Liver (tissue), 9 donors: ENCODE results near the gene RPP25L. TPM values are rescaled to one million over a fixed set of nuclear protein-coding genes. Genes with fewer than 3 reads are reported as not detected.

Experiments used
- DNase-seq: peaks from one replicate; pipeline ENCODE4 v3.0.0-alpha.2; 2017; ENCODE audit warnings: low spot score
- H3K27ac ChIP-seq, 2 donors: one replicate each; pipeline ENCODE4 v1.7.0; 2013; ENCODE audit warnings: inconsistent platforms in 2 of 2, low read length in 2 of 2, control low read depth in 1 of 2, low read depth in 1 of 2, mild to moderate bottlenecking in 1 of 2
- H3K27me3 ChIP-seq, 4 donors: one replicate each; pipeline versions ENCODE4 v1.6.1 to v1.7.0; 2013; ENCODE audit warnings: low read length in 3 of 4, inconsistent platforms in 1 of 4, mild to moderate bottlenecking in 1 of 4, moderate library complexity in 1 of 4; ENCODE audit not compliant: control insufficient read depth in 4 of 4, insufficient read depth in 4 of 4
- H3K36me3 ChIP-seq, 4 donors: one replicate each; pipeline versions ENCODE4 v1.6.1 to v1.7.0; 2013; ENCODE audit warnings: low read length in 3 of 4, mild to moderate bottlenecking in 3 of 4, low read depth in 1 of 4, moderate library complexity in 1 of 4; ENCODE audit not compliant: control insufficient read depth in 4 of 4, insufficient read depth in 3 of 4
- H3K4me1 ChIP-seq, 4 donors: one replicate each; pipeline versions ENCODE4 v1.6.1 to v1.7.0; 2013; ENCODE audit warnings: low read length in 3 of 4, mild to moderate bottlenecking in 3 of 4, moderate library complexity in 1 of 4; ENCODE audit not compliant: control insufficient read depth in 4 of 4, insufficient read depth in 4 of 4
- H3K4me3 ChIP-seq, 3 donors: one replicate each; pipeline versions ENCODE4 v1.6.1 to v1.7.0; 2013; ENCODE audit warnings: low read length in 3 of 3, control low read depth in 1 of 3, low read depth in 1 of 3, mild to moderate bottlenecking in 1 of 3
- H3K9ac ChIP-seq, 2 donors: one replicate each; pipeline ENCODE4 v1.7.0; 2013; ENCODE audit warnings: low read length in 2 of 2, mild to moderate bottlenecking in 2 of 2, moderate library complexity in 2 of 2, control low read depth in 1 of 2, low read depth in 1 of 2
- H3K9me3 ChIP-seq, 4 donors: one replicate each; pipeline versions ENCODE4 v1.6.1 to v1.7.0; 2013; ENCODE audit warnings: low read length in 3 of 4; ENCODE audit not compliant: control insufficient read depth in 4 of 4
- EGR1 ChIP-seq, 2 donors: IDR thresholded peaks; 2 replicates each; pipeline ENCODE4 v1.6.1; 2016 to 2018; ENCODE audit warnings: antibody characterized with exemption in 2 of 2, low read depth in 2 of 2
- FOXA1 ChIP-seq: IDR thresholded peaks from 2 replicates; pipeline ENCODE4 v1.6.1; 2016; ENCODE audit warnings: antibody characterized with exemption
- FOXA2 ChIP-seq: IDR thresholded peaks from 2 replicates; pipeline ENCODE4 v1.6.1; 2016; ENCODE audit warnings: antibody characterized with exemption
- GABPA ChIP-seq, 2 donors: IDR thresholded peaks in 1 of 2; conservative IDR thresholded peaks in 1 of 2; 2 replicates each; pipeline ENCODE4 v1.6.1; 2016; ENCODE audit warnings: antibody characterized with exemption in 2 of 2, mild to moderate bottlenecking in 1 of 2, moderate library complexity in 1 of 2
- HNF4A ChIP-seq, 2 donors: conservative IDR thresholded peaks; 2 replicates each; pipeline ENCODE4 v1.6.1; 2016; ENCODE audit warnings: antibody characterized with exemption in 2 of 2, mild to moderate bottlenecking in 2 of 2
- HNF4G ChIP-seq: IDR thresholded peaks from 2 replicates; pipeline ENCODE4 v1.6.1; 2016; ENCODE audit warnings: antibody characterized with exemption
- JUND ChIP-seq, 2 donors: IDR thresholded peaks; 2 replicates each; pipeline ENCODE4 v1.6.1; 2016; ENCODE audit warnings: antibody characterized with exemption in 2 of 2
- NR2F2 ChIP-seq: IDR thresholded peaks from 2 replicates; pipeline ENCODE4 v1.6.1; 2016; ENCODE audit warnings: antibody characterized with exemption
- RAD21 ChIP-seq, 2 donors: IDR thresholded peaks; 2 replicates each; pipeline ENCODE4 v1.6.1; 2016; ENCODE audit warnings: antibody characterized with exemption in 2 of 2, mild to moderate bottlenecking in 2 of 2
- RXRA ChIP-seq, 2 donors: IDR thresholded peaks; 2 replicates each; pipeline ENCODE4 v1.6.1; 2017 to 2018; ENCODE audit warnings: antibody characterized with exemption in 2 of 2, mild to moderate bottlenecking in 1 of 2
- SP1 ChIP-seq: IDR thresholded peaks from 2 replicates; pipeline ENCODE4 v1.6.1; 2018; ENCODE audit warnings: antibody characterized with exemption, mild to moderate bottlenecking
- TAF1 ChIP-seq: conservative IDR thresholded peaks from 2 replicates; pipeline ENCODE4 v1.6.1; 2016; ENCODE audit warnings: antibody characterized with exemption, mild to moderate bottlenecking
- YY1 ChIP-seq: IDR thresholded peaks from 2 replicates; pipeline ENCODE4 v1.6.1; 2016; ENCODE audit warnings: antibody characterized with exemption, mild to moderate bottlenecking
- polyA plus RNA-seq, 2 donors: library from polyadenylated mRNA; stranded (reverse) in 1 of 2; unstranded in 1 of 2; fragments of 200-250 nt in 1 of 2; fragments of >200 nt in 1 of 2; fragmentation: Nextera tagmentation in 1 of 2; extraction: Ambion mirVana in 1 of 2; gene quantifications; one replicate each; pipeline versions ENCODE4 v1.2.1 to v1.2.3, GENCODE V29; 2013 to 2015
- total RNA-seq, 2 donors: library from RNA; depleted of rRNA; stranded (reverse); fragments of >200 nt; gene quantifications; one replicate each; pipeline ENCODE4 v1.2.3, GENCODE V29; 2014
- TF ChIP-seq, protein P1 (sequence below): fragments of 150-350 bp; IDR thresholded peaks from 2 replicates; pipeline ENCODE4 v1.5.1; 2017; ENCODE audit warnings: improper control_type of control experiment, low read depth, low read length; ENCODE audit not compliant: missing input control
- TF ChIP-seq, protein P2 (sequence below): IDR thresholded peaks from 2 replicates; pipeline ENCODE4 v1.6.1; 2016; ENCODE audit warnings: antibody characterized with exemption
- TF ChIP-seq, protein P3 (sequence below): IDR thresholded peaks from 2 replicates; pipeline ENCODE4 v1.6.1; 2016; ENCODE audit warnings: antibody characterized with exemption
- TF ChIP-seq, protein P4 (sequence below): IDR thresholded peaks from 2 replicates; pipeline ENCODE4 v1.6.1; 2016; ENCODE audit warnings: antibody characterized with exemption
- TF ChIP-seq, protein P5 (sequence below): IDR thresholded peaks from 2 replicates; pipeline ENCODE4 v1.6.1; 2016; ENCODE audit warnings: antibody characterized with exemption, mild to moderate bottlenecking
- donor health status: healthy.
- donor health status: healthy.
- donor health status: healthy.
- donor health status: healthy.
- donor health status: healthy.

Gene RPP25L
- total and polyA plus RNA-seq, 4 donors, result 18.6 to 33.4 (median 24.2) TPM

DNA sequence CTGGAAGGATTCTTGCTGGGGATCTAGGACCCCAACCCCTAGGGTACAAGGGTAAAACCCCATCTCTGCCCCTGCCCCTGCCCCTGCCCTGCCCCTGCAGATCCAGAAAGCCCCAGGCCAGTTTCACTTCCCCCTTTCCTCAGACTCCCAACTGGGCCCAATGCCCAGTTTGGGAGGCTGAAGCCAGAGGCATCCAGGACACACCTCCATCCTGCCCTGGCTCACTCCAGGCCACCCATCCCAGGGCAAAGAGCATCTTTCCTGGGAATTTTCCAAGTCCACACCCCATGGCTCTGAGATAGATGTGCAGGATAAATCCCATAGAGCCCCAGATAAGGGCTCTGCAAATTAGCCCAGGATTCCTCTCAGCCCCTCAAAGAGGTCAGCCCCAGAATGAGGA, 39.8 kb downstream of the RPP25L start:
- Histone ChIP-seq H3K27ac (no peak overlapping the region), H3K4me3 (no peak overlapping the region), H3K36me3 (no peaks in the 10 kb centered on the region), H3K27me3 (no peaks in the 10 kb centered on the region), H3K4me1 (peaks cover 3 to 21% (median 13%) of the 10 kb centered on the region in 4 donors), H3K9ac (no peak overlapping the region), H3K9me3 (no peaks in the 10 kb centered on the region)
- DNase-seq, result no peak
- TF ChIP-seq, protein P1, sequence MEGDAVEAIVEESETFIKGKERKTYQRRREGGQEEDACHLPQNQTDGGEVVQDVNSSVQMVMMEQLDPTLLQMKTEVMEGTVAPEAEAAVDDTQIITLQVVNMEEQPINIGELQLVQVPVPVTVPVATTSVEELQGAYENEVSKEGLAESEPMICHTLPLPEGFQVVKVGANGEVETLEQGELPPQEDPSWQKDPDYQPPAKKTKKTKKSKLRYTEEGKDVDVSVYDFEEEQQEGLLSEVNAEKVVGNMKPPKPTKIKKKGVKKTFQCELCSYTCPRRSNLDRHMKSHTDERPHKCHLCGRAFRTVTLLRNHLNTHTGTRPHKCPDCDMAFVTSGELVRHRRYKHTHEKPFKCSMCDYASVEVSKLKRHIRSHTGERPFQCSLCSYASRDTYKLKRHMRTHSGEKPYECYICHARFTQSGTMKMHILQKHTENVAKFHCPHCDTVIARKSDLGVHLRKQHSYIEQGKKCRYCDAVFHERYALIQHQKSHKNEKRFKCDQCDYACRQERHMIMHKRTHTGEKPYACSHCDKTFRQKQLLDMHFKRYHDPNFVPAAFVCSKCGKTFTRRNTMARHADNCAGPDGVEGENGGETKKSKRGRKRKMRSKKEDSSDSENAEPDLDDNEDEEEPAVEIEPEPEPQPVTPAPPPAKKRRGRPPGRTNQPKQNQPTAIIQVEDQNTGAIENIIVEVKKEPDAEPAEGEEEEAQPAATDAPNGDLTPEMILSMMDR, result no peak
- TF ChIP-seq TAF1 (no peak), RAD21 (IDR thresholded peaks at IDR 0.05) (no peak), FOXA2 (peak; percentile 11), RXRA (IDR thresholded peaks at IDR 0.05) (peak; percentile 71 to 79), GABPA (IDR thresholded peaks at IDR 0.05 in 1 of 2, conservative IDR thresholded peaks at IDR 0.05 in 1 of 2) (no peak), HNF4G (peak; percentile 76), YY1 (no peak), HNF4A (conservative IDR thresholded peaks at IDR 0.05) (peak; percentile 92), NR2F2 (no peak), SP1 (peak; percentile 73), JUND (IDR thresholded peaks at IDR 0.05) (no peak), EGR1 (IDR thresholded peaks at IDR 0.05; ENCODE audit: low read depth in 2 of 2) (no peak), FOXA1 (no peak)
- TF ChIP-seq, protein P2, sequence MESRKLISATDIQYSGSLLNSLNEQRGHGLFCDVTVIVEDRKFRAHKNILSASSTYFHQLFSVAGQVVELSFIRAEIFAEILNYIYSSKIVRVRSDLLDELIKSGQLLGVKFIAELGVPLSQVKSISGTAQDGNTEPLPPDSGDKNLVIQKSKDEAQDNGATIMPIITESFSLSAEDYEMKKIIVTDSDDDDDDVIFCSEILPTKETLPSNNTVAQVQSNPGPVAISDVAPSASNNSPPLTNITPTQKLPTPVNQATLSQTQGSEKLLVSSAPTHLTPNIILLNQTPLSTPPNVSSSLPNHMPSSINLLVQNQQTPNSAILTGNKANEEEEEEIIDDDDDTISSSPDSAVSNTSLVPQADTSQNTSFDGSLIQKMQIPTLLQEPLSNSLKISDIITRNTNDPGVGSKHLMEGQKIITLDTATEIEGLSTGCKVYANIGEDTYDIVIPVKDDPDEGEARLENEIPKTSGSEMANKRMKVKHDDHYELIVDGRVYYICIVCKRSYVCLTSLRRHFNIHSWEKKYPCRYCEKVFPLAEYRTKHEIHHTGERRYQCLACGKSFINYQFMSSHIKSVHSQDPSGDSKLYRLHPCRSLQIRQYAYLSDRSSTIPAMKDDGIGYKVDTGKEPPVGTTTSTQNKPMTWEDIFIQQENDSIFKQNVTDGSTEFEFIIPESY, result no peak
- TF ChIP-seq, protein P3, sequence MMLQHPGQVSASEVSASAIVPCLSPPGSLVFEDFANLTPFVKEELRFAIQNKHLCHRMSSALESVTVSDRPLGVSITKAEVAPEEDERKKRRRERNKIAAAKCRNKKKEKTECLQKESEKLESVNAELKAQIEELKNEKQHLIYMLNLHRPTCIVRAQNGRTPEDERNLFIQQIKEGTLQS, result no peak
- TF ChIP-seq, protein P4, sequence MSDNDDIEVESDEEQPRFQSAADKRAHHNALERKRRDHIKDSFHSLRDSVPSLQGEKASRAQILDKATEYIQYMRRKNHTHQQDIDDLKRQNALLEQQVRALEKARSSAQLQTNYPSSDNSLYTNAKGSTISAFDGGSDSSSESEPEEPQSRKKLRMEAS, result no peak
- TF ChIP-seq, protein P5, sequence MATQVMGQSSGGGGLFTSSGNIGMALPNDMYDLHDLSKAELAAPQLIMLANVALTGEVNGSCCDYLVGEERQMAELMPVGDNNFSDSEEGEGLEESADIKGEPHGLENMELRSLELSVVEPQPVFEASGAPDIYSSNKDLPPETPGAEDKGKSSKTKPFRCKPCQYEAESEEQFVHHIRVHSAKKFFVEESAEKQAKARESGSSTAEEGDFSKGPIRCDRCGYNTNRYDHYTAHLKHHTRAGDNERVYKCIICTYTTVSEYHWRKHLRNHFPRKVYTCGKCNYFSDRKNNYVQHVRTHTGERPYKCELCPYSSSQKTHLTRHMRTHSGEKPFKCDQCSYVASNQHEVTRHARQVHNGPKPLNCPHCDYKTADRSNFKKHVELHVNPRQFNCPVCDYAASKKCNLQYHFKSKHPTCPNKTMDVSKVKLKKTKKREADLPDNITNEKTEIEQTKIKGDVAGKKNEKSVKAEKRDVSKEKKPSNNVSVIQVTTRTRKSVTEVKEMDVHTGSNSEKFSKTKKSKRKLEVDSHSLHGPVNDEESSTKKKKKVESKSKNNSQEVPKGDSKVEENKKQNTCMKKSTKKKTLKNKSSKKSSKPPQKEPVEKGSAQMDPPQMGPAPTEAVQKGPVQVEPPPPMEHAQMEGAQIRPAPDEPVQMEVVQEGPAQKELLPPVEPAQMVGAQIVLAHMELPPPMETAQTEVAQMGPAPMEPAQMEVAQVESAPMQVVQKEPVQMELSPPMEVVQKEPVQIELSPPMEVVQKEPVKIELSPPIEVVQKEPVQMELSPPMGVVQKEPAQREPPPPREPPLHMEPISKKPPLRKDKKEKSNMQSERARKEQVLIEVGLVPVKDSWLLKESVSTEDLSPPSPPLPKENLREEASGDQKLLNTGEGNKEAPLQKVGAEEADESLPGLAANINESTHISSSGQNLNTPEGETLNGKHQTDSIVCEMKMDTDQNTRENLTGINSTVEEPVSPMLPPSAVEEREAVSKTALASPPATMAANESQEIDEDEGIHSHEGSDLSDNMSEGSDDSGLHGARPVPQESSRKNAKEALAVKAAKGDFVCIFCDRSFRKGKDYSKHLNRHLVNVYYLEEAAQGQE, result peak; percentile 20
